A673 (cell line): ENCODE data around the gene DPH3.
A peak's percentile ranks its signal among the peaks of the same experiment; 100 is the strongest.

Experiments
- CTCF ChIP-seq: fragments of 300-800, 200-600 bp; sonication (generic); conservative IDR thresholded peaks from 2 replicates; pipeline ENCODE4 v1.5.1; 2017; ENCODE audit warnings: low read depth, mild to moderate bottlenecking, antibody characterized with exemption, low read length, moderate library complexity, mixed read lengths
- EZH2 ChIP-seq: fragments of 200-600 bp; sonication (generic); IDR thresholded peaks from 2 replicates; pipeline ENCODE4 v1.6.1; 2017; ENCODE audit warnings: borderline replicate concordance, low read depth, mild to moderate bottlenecking, mixed read lengths, antibody characterized with exemption, low read length; ENCODE audit not compliant: poor library complexity, severe bottlenecking

- TF ChIP-seq CTCF = peak; percentile 97
- no peak for TF ChIP-seq EZH2
Measured at GRCh38 chr3:16247282-16248061, 17.3 kb downstream of the DPH3 start.
